Esophagus mucosa (tissue), 1 donor: Measurements from ENCODE around the gene CAMK2A. TPM values are rescaled to one million over a fixed set of nuclear protein-coding genes. Genes with fewer than 3 reads are reported as not detected.

Experiments used
- ATAC-seq: fragments of 200-7000 bp; cut with Tn5 transposase; one replicate; pipeline ENCODE4 v1.9.1; 2020
- total RNA-seq: library from RNA; stranded (reverse); gene quantifications from one replicate; pipeline ENCODE4 v1.2.4, GENCODE V29; 2023
- donor health status: DM: yes; HTN: yes; CAD: no.

Gene CAMK2A
- total RNA-seq, 1 donor from 2014 or later = 0.28 TPM

DNA sequence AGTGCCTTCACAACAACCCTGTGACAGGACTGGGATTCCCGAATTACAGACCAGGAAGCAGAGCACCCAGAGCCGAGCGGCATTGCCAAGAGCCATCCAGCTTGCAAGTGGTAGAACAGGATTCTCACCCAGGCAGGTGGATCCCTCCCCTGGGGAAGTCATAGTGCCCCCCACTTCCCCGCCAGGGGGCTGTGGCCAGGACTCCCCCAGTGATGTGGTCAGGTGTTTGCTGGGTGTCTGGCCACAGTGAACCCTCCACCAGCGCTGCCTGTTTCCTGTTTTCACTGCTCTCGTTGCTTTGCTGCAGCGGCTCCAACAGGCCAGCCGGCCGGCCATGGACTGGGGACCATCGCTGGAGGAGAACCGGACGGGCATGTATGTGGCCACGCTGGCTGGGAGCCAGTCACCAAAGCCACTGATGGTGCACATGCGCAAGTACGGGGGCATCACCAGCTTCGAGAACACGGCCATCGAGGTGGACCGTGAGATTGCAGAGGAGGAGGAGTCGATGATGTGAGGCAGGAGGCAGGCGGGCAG lies 80.4 kb downstream of the CAMK2A start:
- peak; percentile 94 for ATAC-seq

- ATAC-seq = peak; percentile 12
These were observed 81.1 kb downstream of the CAMK2A start for GRCh38 chr5:150208187-150209098.

GRCh38 chr5:150206779-150207115 lies 82.8 kb downstream of the CAMK2A start:
- no peak for ATAC-seq

DNA sequence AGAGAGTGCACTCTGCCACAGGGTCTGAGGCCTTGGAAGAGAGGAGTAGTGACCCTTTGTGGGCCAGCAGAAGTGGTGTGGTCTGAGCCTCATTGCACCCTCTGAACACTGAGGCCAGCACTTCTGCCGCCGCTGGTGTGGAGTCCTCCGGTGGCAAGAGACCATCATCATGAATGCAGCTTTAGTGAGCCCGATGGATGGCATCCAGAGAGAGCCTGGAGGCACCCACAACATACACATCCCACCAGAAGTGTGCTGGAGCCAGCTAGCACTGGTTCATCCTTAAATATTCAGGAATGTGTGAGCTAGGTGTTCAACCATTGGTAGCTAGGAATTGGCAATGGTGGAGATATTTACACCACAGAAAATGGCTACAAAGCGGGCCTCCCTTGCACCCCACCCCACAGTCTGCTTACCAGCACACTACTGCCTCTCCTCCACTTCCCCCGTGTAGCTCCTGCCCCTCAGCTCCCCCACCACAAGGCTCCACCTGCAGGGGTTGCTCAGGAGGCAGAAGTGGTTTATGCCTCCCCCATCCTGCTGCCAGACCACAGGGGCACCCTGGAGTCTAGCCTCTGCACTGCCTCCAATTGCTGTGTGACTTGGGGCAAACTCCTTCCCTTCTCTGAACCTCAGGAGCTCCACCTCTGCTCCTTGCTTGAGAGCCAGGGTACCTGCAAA lies 83.3 kb downstream of the CAMK2A start:
- no peak for ATAC-seq

GRCh38 chr5:150204590-150204960 lies 85.0 kb downstream of the CAMK2A start:
- ATAC-seq = no peak

DNA sequence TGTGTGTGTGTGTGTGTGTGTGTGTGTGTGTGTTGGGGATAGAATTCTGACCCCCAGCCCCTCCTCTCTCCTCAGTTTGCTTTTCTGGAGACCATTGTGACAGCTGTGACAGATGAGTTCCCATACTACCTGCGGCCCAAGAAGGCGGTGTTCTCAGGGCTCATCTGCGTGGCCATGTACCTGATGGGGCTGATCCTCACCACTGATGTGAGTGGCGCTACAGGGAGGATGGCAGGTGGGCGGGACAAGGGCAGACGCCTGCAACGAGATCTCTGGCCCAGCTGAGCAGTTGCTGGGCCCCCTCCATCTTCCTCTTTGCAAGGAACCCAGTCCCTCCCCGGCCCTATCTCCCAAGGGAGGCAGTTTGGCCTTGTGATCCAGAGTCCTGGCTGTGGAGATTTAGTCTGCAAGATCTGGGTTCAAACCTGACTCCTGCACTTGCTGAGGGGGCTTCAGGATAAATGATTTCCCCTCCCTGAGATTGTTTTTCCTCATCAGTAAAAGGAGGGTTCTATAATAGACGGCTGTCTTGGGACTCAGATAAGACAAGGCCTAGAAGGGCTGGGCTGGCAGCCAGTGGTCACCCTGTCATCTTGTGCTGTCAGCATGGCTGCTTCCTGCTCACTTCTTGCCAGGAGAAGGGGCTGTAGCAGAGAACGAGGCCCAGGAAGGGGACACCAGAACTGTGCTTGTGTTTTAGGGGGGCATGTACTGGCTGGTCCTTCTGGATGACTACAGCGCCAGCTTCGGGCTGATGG lies 85.6 kb downstream of the CAMK2A start:
- no peak for ATAC-seq

DNA sequence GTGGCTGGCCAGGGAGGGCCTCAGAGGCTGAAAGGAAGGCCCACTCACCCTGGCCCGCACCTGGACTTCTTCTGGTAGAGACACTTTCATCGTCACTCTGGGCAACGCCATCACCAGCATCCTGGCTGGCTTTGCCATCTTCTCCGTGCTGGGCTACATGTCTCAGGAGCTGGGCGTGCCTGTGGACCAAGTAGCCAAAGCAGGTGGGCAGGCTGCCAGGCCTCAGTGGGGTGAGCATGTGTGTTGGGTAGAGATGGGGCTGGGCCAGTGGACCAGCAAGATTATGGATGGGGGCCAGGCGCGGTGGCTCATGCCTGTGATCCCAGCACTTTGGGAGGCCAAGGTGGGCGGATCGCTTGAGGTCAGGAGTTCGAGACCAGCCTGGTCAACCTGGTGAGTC lies 87.1 kb downstream of the CAMK2A start:
- no peak for ATAC-seq

DNA sequence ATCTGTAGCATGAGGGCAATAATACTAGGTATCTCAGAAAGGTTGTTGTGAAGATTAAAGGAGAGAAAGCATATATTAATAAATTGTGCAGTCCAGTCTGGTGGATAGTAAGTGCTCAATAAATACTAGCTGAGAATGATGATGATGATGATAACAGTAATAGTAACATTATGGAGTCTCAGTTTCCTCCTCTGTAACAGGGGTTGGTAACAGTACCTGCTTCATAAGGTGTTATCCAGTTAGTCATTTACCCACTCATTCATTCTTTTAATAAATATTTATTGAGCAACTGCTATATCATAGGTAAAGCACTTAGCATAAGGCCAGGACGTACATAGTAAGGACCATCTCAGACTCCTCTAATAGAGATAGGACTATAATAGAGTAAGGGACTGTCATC lies 92.1 kb downstream of the CAMK2A start:
- no peak for ATAC-seq

DNA sequence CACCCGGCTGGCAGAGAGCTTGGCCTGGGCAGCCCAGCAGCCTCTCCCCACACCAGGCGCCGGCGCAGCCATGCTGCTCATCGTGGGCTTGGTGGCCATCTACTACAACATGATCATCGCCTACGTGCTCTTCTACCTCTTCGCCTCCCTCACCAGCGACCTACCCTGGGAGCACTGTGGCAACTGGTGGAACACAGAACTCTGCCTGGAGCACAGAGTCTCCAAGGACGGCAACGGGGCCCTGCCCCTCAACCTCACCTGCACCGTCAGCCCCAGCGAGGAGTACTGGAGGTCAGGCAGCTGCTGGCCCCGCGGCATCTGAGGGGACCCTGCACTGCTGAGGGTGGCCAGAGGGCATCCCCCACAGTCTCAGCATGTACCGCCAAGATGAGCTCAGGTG lies 92.6 kb downstream of the CAMK2A start:
- ATAC-seq = no peak

DNA sequence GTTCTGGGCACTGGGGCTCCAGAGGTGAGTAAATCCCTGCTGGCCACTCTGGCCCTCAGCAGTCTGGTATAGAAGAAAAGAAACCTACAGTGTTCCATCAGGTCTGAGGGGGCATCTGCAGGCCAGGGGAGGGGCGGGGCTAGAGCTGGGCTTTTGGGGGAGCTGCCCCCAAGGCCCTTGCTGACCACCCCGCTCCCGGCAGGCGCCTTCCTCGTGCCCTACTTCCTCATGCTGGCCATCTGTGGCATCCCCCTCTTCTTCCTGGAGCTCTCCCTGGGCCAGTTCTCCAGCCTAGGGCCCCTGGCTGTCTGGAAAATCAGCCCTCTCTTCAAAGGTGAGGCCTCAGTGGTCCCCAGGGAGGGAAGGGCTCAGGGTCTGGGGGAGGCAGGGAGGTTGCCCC lies 93.1 kb downstream of the CAMK2A start:
- ATAC-seq = no peak

DNA sequence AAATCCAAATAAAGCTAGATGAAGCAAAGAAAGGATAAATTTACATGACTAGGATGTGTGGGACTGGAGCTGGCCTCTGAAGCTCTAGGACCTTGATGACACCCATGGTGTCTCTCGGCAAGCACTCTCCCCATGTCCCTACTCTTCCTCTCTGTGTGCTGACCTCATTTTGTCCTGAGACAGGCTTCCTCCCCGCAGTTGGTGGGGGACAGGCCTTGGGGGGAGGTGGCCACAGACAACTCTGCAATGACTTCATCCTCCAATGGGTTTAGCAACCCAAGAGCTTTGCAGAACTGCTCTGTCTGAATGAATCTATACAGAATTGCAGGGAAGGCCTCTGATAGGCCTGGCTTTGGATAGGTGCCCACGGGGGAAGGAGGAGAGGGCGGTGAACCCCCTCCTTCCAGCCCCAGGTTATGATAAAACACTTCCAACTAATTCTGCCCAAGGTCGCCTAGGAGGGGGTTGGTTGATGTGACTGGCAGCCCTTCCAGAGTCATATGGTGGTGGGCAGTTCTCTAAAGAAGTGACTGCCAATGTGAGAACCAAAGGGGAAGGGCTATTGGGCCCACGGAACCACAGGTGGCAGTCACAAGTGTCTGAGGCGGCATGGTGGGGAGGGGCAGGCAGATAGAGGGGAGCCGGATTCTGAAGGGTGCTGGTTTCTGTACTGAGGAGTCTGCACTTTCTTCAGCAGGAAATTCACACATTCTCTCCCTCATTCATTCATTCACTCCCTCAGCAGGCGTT lies 93.7 kb downstream of the CAMK2A start:
- no peak for ATAC-seq

DNA sequence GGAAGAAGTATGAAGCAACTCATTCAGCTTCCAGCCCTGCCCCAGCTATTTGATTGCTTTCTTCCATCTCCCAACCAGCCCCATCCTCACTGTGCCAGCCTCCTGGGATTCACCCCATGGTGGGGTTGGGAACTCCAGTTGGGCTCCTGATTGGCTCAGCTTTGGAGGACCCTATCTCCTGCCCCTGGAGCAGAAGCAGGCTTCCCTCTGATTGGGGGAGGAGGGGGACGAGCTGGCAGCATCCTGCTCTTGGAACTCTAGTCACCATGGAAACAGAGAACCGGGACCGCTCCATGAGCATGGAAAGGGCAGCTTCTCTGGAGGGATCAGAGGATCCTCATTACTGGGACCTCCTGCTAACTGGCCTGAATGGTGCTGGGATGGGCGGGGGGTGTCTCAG lies 97.1 kb downstream of the CAMK2A start:
- ATAC-seq = no peak

DNA sequence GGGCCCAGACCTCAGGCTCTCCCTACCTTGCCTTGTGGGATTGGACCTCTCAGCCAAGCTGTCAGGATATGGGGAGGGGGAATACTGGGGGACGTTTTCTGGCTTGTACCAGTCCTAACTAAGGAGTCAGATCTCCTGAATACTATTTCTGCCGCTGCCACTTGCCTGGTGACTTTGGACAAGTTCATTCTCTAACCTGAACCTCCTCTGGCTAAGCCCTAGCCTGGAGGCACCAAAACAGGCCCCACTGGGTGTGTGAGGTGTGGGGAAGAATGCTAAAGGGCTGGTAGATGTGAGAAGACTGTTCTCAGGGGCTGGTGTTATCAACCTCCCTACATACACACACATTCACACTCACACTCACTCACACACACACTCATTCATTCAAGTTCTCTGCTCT lies 98.6 kb downstream of the CAMK2A start:
- ATAC-seq = no peak

GRCh38 chr5:150190503-150190979 lies 99.0 kb downstream of the CAMK2A start:
- ATAC-seq = no peak

- ATAC-seq = peak; percentile 39
These were observed 99.7 kb downstream of the CAMK2A start, which contains the start of gene SLC6A7 for GRCh38 chr5:150189728-150190502. Gene SLC6A7, plus strand, starts transcription at chr5:150190062. Its CDS starts 266 bp downstream, at chr5:150190328.

GRCh38 chr5:150189326-150189725 lies 100.2 kb downstream of the CAMK2A start:
- no peak for ATAC-seq

DNA sequence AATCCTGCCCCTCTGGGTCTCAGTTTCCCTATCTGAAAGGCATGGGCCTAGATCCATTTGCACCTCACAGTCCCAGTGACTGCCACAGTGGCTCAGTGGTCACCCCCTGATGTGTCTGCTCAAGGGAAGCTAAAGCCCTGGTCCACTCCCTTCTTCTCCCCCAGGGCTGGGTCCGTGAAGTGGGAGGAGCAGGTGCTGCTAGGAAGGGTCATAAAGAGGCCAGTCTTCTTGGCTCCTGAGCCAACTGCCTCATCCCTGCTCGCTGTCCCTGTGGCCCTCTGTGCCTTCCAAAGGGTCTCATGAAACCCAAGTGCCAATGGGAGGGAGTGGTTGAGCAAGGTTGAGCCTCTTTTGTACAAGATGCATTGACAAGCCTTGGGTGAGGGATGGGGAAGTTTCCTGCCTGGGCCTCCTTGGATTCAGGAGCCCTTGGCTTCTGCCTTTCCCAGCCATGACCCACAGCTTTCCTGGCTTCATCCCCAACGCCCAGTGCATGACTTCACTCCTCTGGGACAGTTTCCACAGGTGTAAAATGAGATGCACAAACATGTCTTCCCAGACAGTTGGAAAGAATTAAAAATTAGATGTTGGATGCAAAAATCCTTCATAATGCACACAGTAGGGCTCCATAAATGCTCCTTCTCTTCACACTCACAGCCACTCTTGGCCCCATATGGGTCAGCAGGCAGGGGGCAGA lies 101.3 kb downstream of the CAMK2A start:
- no peak for ATAC-seq

- ATAC-seq = no peak
These were observed 102.7 kb downstream of the CAMK2A start for GRCh38 chr5:150186897-150187296.

GRCh38 chr5:150186137-150186536 lies 103.4 kb downstream of the CAMK2A start:
- no peak for ATAC-seq
